Left hindlimb (tissue), 1 donor: ENCODE results near the gene STARD13.
"Not testable (repeated sequence)": the region's sequence is repeated elsewhere in the genome, so short reads cannot be mapped to it uniquely, and the experiment has no call there.

Experiments used
- DNase-seq: peaks from one replicate; pipeline ENCODE4 v3.0.0-alpha.2; 2018

Gene STARD13

DNA sequence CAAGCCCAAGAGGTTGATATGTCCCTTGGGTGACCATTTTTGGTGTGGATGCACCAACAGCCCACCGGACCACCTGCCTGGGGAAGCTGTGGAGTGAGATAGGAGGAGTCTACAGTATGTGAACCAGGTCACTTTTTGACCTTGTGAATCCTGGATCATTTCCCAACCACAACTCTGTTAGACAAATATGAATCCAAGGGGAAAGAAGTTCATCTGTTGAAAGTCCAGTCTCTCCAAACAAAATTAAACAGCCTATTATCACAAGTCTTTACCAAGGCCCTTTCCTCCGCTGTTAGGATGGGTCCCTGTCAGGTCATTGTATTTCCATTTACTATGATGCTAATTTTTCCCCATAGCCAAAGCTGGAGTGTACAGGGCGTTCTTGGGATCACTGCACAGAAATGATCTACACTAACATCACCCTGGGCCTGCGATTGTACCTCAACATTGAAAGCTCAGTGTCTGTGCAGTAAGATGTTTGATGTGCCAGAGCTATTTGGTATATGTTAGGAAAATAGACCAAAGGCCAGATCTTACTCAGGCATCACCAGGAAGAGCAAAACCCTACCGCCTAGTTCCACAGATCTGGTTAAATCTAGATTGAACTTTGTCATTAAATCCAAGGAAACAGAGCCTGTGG, 117.1 kb downstream of the STARD13 start:
- no peak for DNase-seq

DNA sequence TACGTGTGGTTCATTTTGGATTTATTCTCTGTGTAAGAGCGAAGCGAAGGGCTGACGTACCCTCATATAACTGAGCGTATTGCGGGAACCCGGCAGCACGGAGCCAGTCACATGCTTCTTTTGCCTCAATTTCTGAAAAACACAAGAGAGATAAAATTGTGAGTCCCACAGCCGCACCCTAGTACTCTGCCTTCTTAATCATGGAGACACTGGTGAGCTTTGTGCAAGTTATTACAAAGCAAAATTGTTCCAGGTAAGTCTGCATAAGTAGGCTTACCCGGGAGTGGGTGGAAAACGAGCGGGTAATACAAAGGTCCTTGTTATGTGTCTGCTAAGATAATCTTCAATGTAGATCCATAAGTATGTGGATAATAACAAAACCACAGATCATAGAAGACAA, 118.1 kb downstream of the STARD13 start:
- no peak for DNase-seq

DNA sequence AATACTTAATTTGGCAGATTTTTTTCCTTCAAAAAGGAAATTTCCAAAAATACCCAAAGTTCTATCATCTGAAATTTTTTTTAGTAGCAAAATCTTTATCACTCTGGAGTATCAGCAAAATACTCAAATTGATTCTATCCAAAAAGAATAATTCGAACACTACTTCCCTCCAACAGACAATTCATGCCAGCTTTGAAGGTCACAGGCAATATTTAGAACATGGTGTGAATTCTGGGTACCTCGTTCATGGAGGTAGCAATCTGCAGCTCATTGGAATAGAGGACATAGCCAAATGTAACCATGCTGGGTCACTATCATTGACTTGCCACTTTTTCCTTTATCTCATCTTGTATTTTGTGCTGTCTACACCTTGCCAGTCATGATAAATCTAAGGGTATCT, 119.8 kb downstream of the STARD13 start:
- no peak for DNase-seq

DNA sequence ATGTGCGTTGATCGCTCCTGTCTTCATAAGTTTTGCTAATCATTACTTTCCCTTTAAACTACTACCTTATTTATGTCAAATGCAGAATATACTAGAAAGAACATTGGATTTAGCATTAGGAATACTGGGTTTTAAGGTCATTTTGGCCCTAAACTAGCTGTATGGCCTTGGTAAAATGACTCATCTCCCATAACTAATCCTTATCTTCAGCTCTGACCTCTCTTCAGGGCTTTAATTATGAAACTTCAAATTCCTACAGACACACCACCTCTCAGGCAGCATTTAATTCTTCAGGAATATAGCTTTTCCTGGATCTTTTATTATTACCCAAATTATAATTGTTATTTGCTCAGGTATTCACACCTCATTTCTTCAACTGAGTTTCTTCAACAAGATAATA, 121.2 kb downstream of the STARD13 start:
- DNase-seq = no peak

DNA sequence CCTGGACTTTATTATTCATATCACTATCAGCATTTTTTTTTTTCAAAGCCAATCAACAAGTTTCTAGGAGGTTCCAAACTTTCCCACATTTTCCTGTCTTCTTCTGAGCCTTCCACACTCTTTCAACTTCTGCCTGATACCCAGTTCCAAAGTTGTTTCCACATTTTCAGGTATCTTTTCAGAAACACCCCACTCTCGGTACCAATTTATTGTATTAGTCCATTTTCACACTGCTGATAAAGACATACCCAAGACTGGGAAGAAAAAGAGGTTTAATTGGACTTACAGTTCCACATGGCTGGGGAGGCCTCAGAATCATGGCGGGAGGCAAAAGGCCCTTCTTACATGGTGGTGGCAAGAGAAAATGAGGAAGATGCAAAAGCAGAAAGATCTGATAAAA, 122.8 kb downstream of the STARD13 start:
- not testable (repeated sequence) for DNase-seq

DNA sequence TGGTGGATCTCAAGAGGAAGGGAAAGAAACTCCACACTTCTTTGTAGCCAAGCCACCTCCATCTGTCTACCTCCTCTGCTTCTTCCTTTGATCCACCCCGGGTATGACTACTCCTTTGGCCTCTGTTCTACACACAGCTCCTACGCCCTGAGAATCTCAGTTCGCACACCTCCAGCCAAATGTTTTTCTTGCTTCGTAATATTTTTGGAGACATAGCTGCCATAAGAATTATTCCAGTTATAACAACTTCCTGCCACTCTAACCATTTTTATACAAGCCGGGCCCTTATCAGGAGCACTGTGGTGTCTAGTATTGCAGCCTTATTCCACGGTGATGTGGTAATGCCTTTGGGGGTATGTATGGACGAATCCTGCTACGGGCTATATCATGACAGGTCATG, 126.7 kb downstream of the STARD13 start:
- no peak for DNase-seq

DNA sequence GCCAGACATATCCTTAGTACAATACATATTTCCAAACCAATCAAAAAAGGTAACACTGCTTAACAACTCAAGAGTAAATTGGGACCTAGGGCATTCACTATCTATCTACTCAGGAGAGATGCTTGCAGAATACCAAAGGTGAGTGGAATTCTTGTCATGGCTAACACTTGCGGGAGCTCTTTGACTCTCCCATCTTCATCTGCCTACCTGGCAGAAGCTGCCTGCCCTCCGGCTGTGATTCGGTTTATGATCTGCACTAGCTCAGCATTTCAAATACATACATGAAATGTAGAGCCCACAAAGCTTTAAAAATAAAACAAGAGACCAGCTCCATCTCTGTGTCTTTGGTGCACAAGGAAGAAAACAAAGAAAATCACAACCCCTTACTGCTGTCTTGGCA, 127.3 kb downstream of the STARD13 start:
- DNase-seq = no peak

DNA sequence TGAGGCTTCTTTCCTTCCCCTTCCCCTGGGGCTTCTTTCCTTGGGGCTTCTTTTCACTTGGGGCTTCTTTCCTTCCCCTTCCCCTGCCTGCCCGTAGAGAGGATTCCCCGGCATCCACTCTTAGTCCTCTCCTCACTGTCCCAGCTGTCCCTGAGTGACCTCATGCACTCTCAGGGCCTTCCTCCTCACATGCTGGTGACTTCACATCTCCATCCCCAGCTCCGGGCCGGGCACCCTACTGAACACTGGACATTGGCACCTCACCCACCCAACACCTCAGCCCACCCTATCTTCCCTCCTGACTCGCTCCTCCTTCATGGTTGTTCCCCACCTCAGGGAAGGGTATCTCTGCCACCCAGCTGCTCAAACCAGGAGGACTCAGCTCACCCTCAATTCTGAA, 130.6 kb downstream of the STARD13 start:
- no peak for DNase-seq

GRCh38 chr13:33153421-33154404, 131.8 kb downstream of the STARD13 start:
- DNase-seq = peak; percentile 47

DNA sequence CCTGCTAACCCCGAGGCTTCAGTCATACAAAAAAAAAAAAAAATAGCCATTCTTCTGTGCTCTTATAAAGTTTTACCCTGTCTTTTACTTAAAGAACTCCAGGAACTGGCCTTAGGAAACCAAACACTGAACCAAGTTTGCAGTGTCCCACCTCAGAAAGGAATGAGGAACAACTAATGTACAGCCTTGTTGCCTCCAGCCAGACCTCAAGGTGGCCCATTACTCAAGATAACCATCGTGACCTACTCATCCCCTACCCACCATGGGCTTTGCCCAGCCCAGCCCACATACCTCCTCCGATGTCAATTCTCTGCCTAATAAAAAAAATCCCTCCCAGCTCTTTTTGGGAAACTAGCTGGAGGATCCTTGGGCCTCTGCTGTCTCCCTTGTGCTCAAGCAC, 133.2 kb downstream of the STARD13 start:
- no peak for DNase-seq

- no peak for DNase-seq
Observed at GRCh38 chr13:33150662-33151061, 134.9 kb downstream of the STARD13 start.

DNA sequence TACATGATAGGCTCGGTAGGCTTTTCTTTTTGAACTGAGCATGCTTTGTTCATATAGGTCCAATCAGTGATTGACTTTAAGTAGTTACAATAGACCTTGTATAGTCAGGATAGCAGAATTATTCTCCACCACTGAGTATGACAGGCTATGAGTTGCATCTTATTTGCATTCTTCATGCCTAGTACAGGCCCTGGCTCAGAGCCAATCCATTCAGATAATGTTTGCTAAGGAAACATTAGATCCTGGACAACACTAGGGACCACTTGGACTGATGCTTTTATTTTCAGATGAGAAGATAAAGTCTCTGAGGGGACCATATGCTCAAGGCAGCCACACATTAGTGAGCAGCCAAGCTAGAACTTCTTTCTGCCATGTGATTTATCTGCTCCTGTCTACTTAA, 135.4 kb downstream of the STARD13 start:
- no peak for DNase-seq

GRCh38 chr13:33147832-33148231, 137.7 kb downstream of the STARD13 start:
- DNase-seq = no peak

- no peak for DNase-seq
Observed at GRCh38 chr13:33146843-33147611, 138.5 kb downstream of the STARD13 start.

GRCh38 chr13:33145667-33146066, 139.9 kb downstream of the STARD13 start:
- no peak for DNase-seq

DNA sequence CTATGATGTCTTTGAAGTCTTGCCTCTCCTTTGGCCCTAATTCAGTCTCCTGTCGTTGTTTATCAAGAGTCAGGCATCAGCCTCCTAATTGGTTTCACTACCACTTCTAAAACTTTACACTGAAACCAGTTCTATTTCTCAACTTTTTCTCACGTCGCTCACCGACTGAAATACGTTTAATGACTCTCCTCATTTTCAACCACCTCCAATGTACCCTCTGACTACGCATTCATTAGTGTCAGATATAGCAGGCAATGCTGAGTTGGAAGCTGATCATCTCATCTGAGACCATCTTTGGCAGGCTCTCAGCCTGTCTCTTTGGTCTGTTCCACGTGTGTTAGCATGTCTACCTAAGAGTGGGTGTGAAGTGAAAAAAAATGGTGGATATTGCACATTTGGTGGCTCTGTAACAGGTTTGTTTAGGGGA, 141.2 kb downstream of the STARD13 start:
- no peak for DNase-seq

DNA sequence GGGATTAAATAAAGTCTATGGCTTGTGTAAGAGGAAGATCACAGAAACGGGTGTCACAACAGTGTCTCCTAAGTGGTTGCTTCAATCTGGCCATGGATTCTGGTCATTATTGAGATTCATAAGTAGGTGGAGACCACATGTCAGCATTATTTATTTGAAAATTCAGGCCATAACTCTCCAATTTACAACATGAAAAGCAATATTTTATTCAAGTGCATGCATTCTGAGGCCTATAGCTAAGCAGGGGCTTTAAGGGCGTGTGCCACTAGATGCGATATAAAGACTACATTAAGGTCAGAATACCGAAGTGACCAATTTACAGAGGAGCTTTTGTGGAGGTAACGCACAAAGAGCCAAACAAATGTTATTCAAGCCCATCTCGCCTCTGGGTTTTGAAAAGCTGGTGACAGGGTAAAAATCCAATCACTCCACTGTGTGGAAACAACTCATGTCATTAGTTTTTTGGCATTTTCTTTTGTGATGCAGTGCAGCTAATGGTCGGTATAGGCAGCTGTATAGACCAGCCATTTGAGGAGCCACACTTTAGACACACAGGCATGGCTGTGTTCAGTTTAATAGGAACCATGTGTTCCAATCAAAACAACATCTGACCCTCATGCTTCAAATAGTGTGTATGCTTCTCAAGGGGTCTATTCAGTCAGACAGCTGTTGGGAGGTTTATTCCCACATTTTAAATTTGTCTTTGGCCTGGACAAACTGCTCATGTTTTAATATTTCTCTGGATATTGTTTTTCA, 145.6 kb downstream of the STARD13 start:
- DNase-seq = no peak

GRCh38 chr13:33139184-33139583, 146.4 kb downstream of the STARD13 start:
- DNase-seq = peak; percentile 55

DNA sequence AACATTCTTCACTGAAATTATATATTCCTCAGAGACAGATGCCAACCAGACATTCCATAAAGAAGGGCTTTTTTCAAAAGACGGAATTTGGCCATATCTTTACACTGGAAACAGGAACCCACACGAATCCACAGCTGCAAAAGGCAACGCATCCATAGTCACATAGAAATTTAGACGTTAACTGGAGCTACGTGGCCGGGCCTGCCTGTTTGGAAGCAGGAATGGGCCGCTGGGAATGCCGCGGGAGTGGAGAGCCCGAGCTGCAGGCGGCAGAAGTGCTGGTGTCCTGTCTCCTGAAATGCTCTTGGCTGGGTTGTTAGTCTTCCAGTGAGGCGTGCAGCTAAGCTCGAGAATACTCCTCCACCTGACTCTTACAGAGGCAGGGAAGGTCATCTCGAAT, 147.1 kb downstream of the STARD13 start:
- DNase-seq = peak; percentile 72

DNA sequence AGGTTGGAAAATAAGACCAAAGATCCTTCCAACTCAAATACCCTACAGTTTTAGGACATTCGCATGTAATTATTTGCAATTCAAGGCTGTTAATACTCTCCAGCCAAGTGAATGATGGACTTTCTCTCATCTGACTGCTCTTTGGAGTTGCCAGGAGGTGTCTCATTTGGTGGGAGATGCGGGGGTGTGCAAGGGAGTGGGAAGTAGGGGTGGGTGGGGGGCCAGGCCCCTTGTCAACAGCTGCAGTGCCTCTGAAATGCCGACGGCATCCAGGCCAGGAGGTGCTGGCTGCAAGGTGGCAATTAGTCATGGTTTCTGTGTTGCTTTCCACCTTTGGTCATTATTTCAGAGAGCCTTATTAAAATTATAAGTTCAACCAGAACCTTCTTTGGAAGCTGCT, 147.8 kb downstream of the STARD13 start:
- DNase-seq = no peak

GRCh38 chr13:33135097-33135496, 150.5 kb downstream of the STARD13 start:
- DNase-seq = no peak

- no peak for DNase-seq
Observed at GRCh38 chr13:33134213-33134612, 151.3 kb downstream of the STARD13 start.
